Measurements from ENCODE around the gene RAB11FIP5. TPM values are rescaled to one million over a fixed set of nuclear protein-coding genes. Genes with fewer than 3 reads are reported as not detected.

Gene RAB11FIP5
- total and polyA plus RNA-seq, 2 donors (not counting 3 experiments of a cell fraction or from before 2014, with no cell fraction given), result 36.6 to 47.0 TPM

DNA sequence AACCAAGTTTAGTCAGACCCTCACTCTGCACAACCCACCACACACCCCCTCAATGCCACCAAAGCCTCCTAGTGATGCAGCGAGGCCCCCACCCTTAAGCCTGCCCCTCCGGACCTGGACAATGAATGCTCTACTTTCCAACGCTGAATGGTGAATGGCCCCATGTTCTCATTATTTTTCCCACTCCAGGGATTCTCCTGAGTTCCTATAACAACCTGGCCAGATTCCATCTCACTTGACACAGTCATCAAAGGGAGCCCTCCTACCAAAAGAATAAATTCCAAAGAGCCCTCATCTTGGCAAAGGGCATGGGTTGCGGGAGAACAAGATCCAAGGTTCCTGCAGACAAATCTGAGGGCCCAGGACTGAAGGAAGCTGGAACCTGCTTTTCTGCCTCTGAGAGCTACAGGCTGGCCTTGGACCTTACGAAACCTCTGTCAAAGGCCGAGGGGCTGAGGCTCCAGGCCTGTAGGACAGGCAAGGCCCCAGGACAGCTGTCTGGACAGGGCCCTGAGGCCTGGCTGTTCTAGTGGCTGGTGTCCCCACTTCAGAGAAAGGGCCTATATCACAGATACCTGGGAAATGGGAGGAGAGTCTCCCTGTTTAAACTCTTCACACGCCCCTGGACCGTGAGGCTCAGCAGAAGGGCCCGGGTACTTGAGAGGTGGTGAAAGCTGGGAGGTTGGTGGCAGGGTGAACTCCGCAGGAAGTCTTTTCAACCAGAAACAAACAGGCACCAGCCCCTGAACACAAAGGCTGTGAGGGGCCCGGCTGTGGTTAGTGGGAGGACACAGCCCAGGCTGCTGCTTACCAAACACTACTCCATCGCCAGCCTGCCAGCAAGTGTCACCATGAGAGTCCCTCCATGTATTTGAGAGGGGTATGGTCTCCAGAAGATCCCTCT lies 68.6 kb downstream of the RAB11FIP5 start:
- POLR2A ChIA-PET, result no interaction called here
- Histone ChIP-seq H3K9me3 (replicated peaks; ENCODE audit: control insufficient read depth, insufficient read depth, low read length) (no peaks in the 10 kb centered on the region), H3K9me1 (replicated peaks; ENCODE audit: control insufficient read depth, extremely low read depth, insufficient read depth, low read length) (no peaks in the 10 kb centered on the region), H4K20me1 (replicated peaks; ENCODE audit: control insufficient read depth, extremely low read depth, insufficient read depth, low read length) (no peaks in the 10 kb centered on the region), H3K4me2 (ENCODE audit: insufficient read depth, low read length) (no peak overlapping the region), H3K9ac (replicated peaks; ENCODE audit: extremely low read depth, insufficient read depth, low read length) (no peak overlapping the region), H2AFZ (ENCODE audit: low read depth, low read length) (no peak overlapping the region), H3K27me3 (ENCODE audit: control insufficient read depth in 2 of 2, insufficient read depth in 2 of 2, low read length in 2 of 2) (no peaks in the 10 kb centered on the region), H3K4me3 (replicated peaks in 1 of 3; ENCODE audit: insufficient read depth in 1 of 3, low read depth in 1 of 3, low read length in 3 of 3) (no peak overlapping the region), H3K27ac (ENCODE audit: insufficient read depth, low read depth, low read length) (no peak overlapping the region), H3K79me2 (ENCODE audit: control insufficient read depth, insufficient read depth, low read length) (no peaks in the 10 kb centered on the region), H3K36me3 (ENCODE audit: control insufficient read depth in 2 of 2, extremely low read depth in 1 of 2, insufficient read depth in 2 of 2, low read length in 2 of 2) (peaks cover 0 to 2% of the 10 kb centered on the region in 2 experiments), H3K4me1 (ENCODE audit: control insufficient read depth, extremely low read depth, insufficient read depth, low read length) (no peaks in the 10 kb centered on the region)
- TF ChIP-seq, protein P1, sequence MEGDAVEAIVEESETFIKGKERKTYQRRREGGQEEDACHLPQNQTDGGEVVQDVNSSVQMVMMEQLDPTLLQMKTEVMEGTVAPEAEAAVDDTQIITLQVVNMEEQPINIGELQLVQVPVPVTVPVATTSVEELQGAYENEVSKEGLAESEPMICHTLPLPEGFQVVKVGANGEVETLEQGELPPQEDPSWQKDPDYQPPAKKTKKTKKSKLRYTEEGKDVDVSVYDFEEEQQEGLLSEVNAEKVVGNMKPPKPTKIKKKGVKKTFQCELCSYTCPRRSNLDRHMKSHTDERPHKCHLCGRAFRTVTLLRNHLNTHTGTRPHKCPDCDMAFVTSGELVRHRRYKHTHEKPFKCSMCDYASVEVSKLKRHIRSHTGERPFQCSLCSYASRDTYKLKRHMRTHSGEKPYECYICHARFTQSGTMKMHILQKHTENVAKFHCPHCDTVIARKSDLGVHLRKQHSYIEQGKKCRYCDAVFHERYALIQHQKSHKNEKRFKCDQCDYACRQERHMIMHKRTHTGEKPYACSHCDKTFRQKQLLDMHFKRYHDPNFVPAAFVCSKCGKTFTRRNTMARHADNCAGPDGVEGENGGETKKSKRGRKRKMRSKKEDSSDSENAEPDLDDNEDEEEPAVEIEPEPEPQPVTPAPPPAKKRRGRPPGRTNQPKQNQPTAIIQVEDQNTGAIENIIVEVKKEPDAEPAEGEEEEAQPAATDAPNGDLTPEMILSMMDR (IDR thresholded peaks at IDR 0.05; ENCODE audit: extremely low read depth in 1 of 2, insufficient read depth in 1 of 2, low read depth in 1 of 2, low read length in 2 of 2), result no peak
- TF ChIP-seq MYC (IDR thresholded peaks at IDR 0.05; ENCODE audit: low read depth, low read length), result no peak
- no peak for TF ChIP-seq POLR2AphosphoS5 (IDR thresholded peaks at IDR 0.05; ENCODE audit: insufficient read depth, low read depth, low read length)
- TF ChIP-seq FOS (IDR thresholded peaks at IDR 0.05; ENCODE audit: borderline replicate concordance, insufficient read depth, low read length), result no peak
- no peak for TF ChIP-seq EZH2 (IDR thresholded peaks at IDR 0.05; ENCODE audit: borderline replicate concordance, low read depth, low read length, severe bottlenecking)
- no peak for TF ChIP-seq GATA2 (IDR thresholded peaks at IDR 0.05; ENCODE audit: insufficient read depth, insufficient read length, low read depth, low read length)
- no peak for TF ChIP-seq JUN (IDR thresholded peaks at IDR 0.05; ENCODE audit: borderline replicate concordance, insufficient read depth, insufficient read length, low read depth)
- no peak for TF ChIP-seq POLR2A (IDR thresholded peaks at IDR 0.05; ENCODE audit: low read depth, low read length)
- TF ChIP-seq, protein P2, sequence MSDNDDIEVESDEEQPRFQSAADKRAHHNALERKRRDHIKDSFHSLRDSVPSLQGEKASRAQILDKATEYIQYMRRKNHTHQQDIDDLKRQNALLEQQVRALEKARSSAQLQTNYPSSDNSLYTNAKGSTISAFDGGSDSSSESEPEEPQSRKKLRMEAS (IDR thresholded peaks at IDR 0.05; ENCODE audit: insufficient read depth, insufficient read length), result no peak
- FAIRE-seq, result no peak
- intact Hi-C loops (cut with micrococcal nuclease), result no loop called here
- CTCF ChIA-PET, result interaction anchor here (1.2 kb wide), 1 partner anchor 113 kb away, joined by 3 read pairs; no protein-coding TSS in a partner anchor
- no peak for DNase-seq (ENCODE audit: low read depth, low spot score)
- dilution Hi-C loops (cut with MboI; ENCODE audit: extremely low pct_ligation_motif_present, low sequenced_read_pairs), result no loop called here
- BruUV-seq (replicated peaks), result no TSS peak
